HK-2 (cell line): ENCODE data around the gene UGT1A8.
"Not testable (repeated sequence)": the region's sequence is repeated elsewhere in the genome, so short reads cannot be mapped to it uniquely, and the experiment has no call there.

Experiments used
- DNase-seq: peaks from one replicate; pipeline ENCODE4 v3.0.0-alpha.2; 2018; ENCODE audit not compliant: unreplicated experiment

UGT1A8 gene

GRCh38 chr2:233639860-233640259, 22.4 kb downstream of the UGT1A8 start:
- no peak for DNase-seq

- no peak for DNase-seq
Observed at GRCh38 chr2:233643128-233643527, 25.7 kb downstream of the UGT1A8 start.

GRCh38 chr2:233646033-233646432, 28.6 kb downstream of the UGT1A8 start:
- not testable (repeated sequence) for DNase-seq

GRCh38 chr2:233650981-233651380, 33.5 kb downstream of the UGT1A8 start:
- DNase-seq, result no peak

- DNase-seq, result no peak
Observed at GRCh38 chr2:233651430-233651829, 34.0 kb downstream of the UGT1A8 start.

- no peak for DNase-seq
Observed at GRCh38 chr2:233654501-233654900, 37.1 kb downstream of the UGT1A8 start.

GRCh38 chr2:233655043-233655442, 37.6 kb downstream of the UGT1A8 start:
- DNase-seq, result no peak

- DNase-seq, result not testable (repeated sequence)
Observed at GRCh38 chr2:233655943-233656342, 38.5 kb downstream of the UGT1A8 start.

- DNase-seq, result no peak
Observed at GRCh38 chr2:233656443-233656842, 39.0 kb downstream of the UGT1A8 start.

- no peak for DNase-seq
Observed at GRCh38 chr2:233658610-233659009, 41.2 kb downstream of the UGT1A8 start.

- no peak for DNase-seq
Observed at GRCh38 chr2:233663911-233664310, 46.5 kb downstream of the UGT1A8 start.

GRCh38 chr2:233668605-233669260, 51.3 kb downstream of the UGT1A8 start:
- peak; percentile 7 for DNase-seq

- no peak for DNase-seq
Observed at GRCh38 chr2:233671290-233672161, 54.1 kb downstream of the UGT1A8 start, which contains the start of gene UGT1A9. Gene UGT1A9, plus strand, starts transcription at chr2:233671898. Its CDS starts 37 bp downstream, at chr2:233671935.

GRCh38 chr2:233672886-233673285, 55.5 kb downstream of the UGT1A8 start:
- no peak for DNase-seq

GRCh38 chr2:233673896-233674295, 56.5 kb downstream of the UGT1A8 start:
- DNase-seq, result no peak

GRCh38 chr2:233674314-233674713, 56.9 kb downstream of the UGT1A8 start:
- no peak for DNase-seq

- no peak for DNase-seq
Observed at GRCh38 chr2:233674995-233675394, 57.6 kb downstream of the UGT1A8 start.

GRCh38 chr2:233676046-233676445, 58.6 kb downstream of the UGT1A8 start:
- no peak for DNase-seq

GRCh38 chr2:233679196-233679595, 61.8 kb downstream of the UGT1A8 start:
- no peak for DNase-seq

GRCh38 chr2:233680361-233681045, 63.1 kb downstream of the UGT1A8 start:
- no peak for DNase-seq

- DNase-seq, result no peak
Observed at GRCh38 chr2:233681521-233682099, 64.2 kb downstream of the UGT1A8 start, which contains the start of gene UGT1A7. Gene UGT1A7, plus strand, starts transcription at chr2:233681901. Its CDS starts 37 bp downstream, at chr2:233681938.

GRCh38 chr2:233684640-233685039, 67.2 kb downstream of the UGT1A8 start:
- no peak for DNase-seq
